Measurements from ENCODE around the gene RASL10A.

RASL10A gene

GRCh38 chr22:29326481-29326880 is 11.0 kb upstream of the RASL10A start:
- no peak overlapping the region for H3K27ac ChIP-seq
- no peaks in the 10 kb centered on the region for H3K36me3 ChIP-seq (ENCODE audit: control insufficient read depth, insufficient read depth, low read length)
- no peaks in the 10 kb centered on the region for H3K9me3 ChIP-seq (ENCODE audit: control insufficient read depth, low read length)
- no peaks in the 10 kb centered on the region for H3K79me2 ChIP-seq
- no peaks in the 10 kb centered on the region for H3K27me3 ChIP-seq (ENCODE audit: control insufficient read depth, insufficient read depth, low read length)
- TF ChIP-seq, protein P1, sequence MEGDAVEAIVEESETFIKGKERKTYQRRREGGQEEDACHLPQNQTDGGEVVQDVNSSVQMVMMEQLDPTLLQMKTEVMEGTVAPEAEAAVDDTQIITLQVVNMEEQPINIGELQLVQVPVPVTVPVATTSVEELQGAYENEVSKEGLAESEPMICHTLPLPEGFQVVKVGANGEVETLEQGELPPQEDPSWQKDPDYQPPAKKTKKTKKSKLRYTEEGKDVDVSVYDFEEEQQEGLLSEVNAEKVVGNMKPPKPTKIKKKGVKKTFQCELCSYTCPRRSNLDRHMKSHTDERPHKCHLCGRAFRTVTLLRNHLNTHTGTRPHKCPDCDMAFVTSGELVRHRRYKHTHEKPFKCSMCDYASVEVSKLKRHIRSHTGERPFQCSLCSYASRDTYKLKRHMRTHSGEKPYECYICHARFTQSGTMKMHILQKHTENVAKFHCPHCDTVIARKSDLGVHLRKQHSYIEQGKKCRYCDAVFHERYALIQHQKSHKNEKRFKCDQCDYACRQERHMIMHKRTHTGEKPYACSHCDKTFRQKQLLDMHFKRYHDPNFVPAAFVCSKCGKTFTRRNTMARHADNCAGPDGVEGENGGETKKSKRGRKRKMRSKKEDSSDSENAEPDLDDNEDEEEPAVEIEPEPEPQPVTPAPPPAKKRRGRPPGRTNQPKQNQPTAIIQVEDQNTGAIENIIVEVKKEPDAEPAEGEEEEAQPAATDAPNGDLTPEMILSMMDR (IDR thresholded peaks at IDR 0.05): no peak
- no peak overlapping the region for H3K4me3 ChIP-seq (ENCODE audit: low read depth, low read length)
- H3K4me2 ChIP-seq (ENCODE audit: low read length): no peak overlapping the region
- no peak overlapping the region for H3K9ac ChIP-seq
- H3K4me1 ChIP-seq: no peaks in the 10 kb centered on the region
- no peak overlapping the region for H2AFZ ChIP-seq

DNA sequence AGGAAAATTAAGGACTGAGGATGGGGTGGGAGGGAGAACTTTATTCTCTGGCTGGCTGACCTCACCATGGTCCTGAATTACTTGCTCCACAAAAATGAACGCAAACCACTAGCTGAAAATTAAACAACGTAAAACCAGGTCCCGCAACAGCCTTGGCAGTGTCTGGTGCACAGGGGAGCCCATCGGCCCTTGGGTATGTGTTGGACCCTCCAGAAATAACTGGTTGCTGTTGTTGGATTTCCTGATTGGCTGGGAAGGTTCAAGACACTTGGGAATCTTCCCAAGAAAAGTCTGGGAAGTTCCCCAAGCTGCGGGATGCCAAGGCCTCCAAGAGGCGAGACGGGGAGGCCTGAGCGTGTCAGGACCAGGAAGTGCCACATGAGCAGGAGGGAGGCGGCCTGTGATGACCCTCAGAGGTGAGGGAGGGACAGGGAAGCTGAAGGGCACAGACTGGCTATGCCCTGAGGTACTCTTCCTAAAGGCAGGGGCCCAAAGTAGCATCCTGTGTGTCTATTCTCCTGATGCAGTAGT is 10.4 kb upstream of the RASL10A start:
- no peaks in the 10 kb centered on the region for H3K36me3 ChIP-seq (ENCODE audit: control insufficient read depth, insufficient read depth, low read length)
- no peaks in the 10 kb centered on the region for H3K79me2 ChIP-seq
- no peaks in the 10 kb centered on the region for H3K4me1 ChIP-seq
- no peak overlapping the region for H3K4me2 ChIP-seq (ENCODE audit: low read length)
- no peak overlapping the region for H3K4me3 ChIP-seq (ENCODE audit: low read depth, low read length)
- no peak overlapping the region for H3K9ac ChIP-seq
- H3K27me3 ChIP-seq (ENCODE audit: control insufficient read depth, insufficient read depth, low read length): no peaks in the 10 kb centered on the region
- H2AFZ ChIP-seq: no peak overlapping the region
- no peaks in the 10 kb centered on the region for H3K9me3 ChIP-seq (ENCODE audit: control insufficient read depth, low read length)
- TF ChIP-seq, protein P1 (IDR thresholded peaks at IDR 0.05): no peak
- no peak overlapping the region for H3K27ac ChIP-seq

DNA sequence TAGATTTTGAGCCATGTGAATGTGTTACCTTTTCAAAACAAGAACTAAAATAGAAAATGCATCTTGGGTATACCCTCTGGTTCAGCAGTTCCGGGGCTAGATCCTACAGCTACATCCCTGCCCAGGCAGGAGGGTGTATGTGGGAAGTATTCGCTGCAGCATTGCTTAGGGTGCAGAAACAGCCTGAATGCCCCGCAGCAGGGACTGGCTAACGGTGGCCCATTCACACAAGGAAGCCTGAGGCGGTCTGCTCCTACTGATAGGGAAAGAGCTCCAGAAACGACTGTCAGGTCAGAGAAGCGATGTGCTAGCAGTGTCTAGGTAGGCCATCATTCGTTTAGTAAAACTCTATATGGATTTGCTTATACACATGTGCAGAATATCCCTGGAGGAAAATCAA is 9.9 kb upstream of the RASL10A start:
- H3K4me1 ChIP-seq: no peaks in the 10 kb centered on the region
- H3K27me3 ChIP-seq (ENCODE audit: control insufficient read depth, insufficient read depth, low read length): no peaks in the 10 kb centered on the region
- H3K9ac ChIP-seq: no peak overlapping the region
- no peak overlapping the region for H3K27ac ChIP-seq
- H3K4me2 ChIP-seq (ENCODE audit: low read length): no peak overlapping the region
- no peaks in the 10 kb centered on the region for H3K9me3 ChIP-seq (ENCODE audit: control insufficient read depth, low read length)
- H2AFZ ChIP-seq: no peak overlapping the region
- H3K79me2 ChIP-seq: no peaks in the 10 kb centered on the region
- TF ChIP-seq, protein P1 (IDR thresholded peaks at IDR 0.05): no peak
- H3K36me3 ChIP-seq (ENCODE audit: control insufficient read depth, insufficient read depth, low read length): no peaks in the 10 kb centered on the region
- no peak overlapping the region for H3K4me3 ChIP-seq (ENCODE audit: low read depth, low read length)

GRCh38 chr22:29323641-29324040 is 8.1 kb upstream of the RASL10A start:
- Histone ChIP-seq H3K9me3 (ENCODE audit: control insufficient read depth, low read length) (no peaks in the 10 kb centered on the region), H3K9ac (no peak overlapping the region), H3K4me1 (no peaks in the 10 kb centered on the region), H2AFZ (no peak overlapping the region), H3K36me3 (ENCODE audit: control insufficient read depth, insufficient read depth, low read length) (no peaks in the 10 kb centered on the region), H3K27me3 (ENCODE audit: control insufficient read depth, insufficient read depth, low read length) (no peaks in the 10 kb centered on the region), H3K4me2 (ENCODE audit: low read length) (no peak overlapping the region), H3K79me2 (no peaks in the 10 kb centered on the region), H3K27ac (no peak overlapping the region), H3K4me3 (ENCODE audit: low read depth, low read length) (no peak overlapping the region)
- TF ChIP-seq, protein P1 (IDR thresholded peaks at IDR 0.05): no peak

DNA sequence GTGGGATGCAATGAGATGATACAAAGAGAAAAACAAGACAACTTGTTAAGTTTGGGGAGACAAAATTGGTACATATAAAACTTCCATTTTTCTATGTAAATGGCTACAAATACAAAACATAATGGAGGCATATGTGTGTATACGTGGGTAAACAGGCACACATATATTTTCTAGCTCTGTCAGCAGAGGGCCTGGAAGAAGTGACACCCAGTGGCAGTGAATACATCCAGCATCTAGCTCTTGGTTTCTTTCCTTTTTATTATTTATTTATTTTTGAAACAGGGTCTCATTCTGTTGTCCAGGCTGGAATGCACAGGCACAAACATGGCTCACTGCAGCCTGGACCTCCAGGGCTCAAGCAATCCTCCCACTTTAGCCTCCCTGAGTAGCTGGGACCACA is 5.0 kb upstream of the RASL10A start:
- Histone ChIP-seq H3K4me2 (ENCODE audit: low read length) (no peak overlapping the region), H3K27me3 (ENCODE audit: control insufficient read depth, insufficient read depth, low read length) (no peaks in the 10 kb centered on the region), H3K9me3 (ENCODE audit: control insufficient read depth, low read length) (no peaks in the 10 kb centered on the region), H3K9ac (no peak overlapping the region), H3K4me3 (ENCODE audit: low read depth, low read length) (no peak overlapping the region), H2AFZ (no peak overlapping the region), H3K4me1 (no peaks in the 10 kb centered on the region), H3K79me2 (no peaks in the 10 kb centered on the region), H3K36me3 (ENCODE audit: control insufficient read depth, insufficient read depth, low read length) (no peaks in the 10 kb centered on the region), H3K27ac (no peak overlapping the region)
- TF ChIP-seq, protein P1 (IDR thresholded peaks at IDR 0.05): no peak

All from parathyroid adenoma (tissue), 2 donors.